Stimulated activated CD4-positive, alpha-beta T cell treated with anti-CD3 and anti-CD28 coated beads, TNF-alpha, amount 100 ng/mL, for 1 hour (primary cell): ENCODE results near the gene PARP2.
A peak's percentile ranks its signal among the peaks of the same experiment; 100 is the strongest.
"Not testable (repeated sequence)": the region's sequence is repeated elsewhere in the genome, so short reads cannot be mapped to it uniquely, and the experiment has no call there.

ENCODE experiments used
- DNase-seq, 3 donors: peaks; one replicate each; pipeline ENCODE4 v3.0.0-alpha.2; 2020; ENCODE audit warnings: low read depth in 3 of 3, low spot score in 1 of 3

Gene PARP2, protein sequence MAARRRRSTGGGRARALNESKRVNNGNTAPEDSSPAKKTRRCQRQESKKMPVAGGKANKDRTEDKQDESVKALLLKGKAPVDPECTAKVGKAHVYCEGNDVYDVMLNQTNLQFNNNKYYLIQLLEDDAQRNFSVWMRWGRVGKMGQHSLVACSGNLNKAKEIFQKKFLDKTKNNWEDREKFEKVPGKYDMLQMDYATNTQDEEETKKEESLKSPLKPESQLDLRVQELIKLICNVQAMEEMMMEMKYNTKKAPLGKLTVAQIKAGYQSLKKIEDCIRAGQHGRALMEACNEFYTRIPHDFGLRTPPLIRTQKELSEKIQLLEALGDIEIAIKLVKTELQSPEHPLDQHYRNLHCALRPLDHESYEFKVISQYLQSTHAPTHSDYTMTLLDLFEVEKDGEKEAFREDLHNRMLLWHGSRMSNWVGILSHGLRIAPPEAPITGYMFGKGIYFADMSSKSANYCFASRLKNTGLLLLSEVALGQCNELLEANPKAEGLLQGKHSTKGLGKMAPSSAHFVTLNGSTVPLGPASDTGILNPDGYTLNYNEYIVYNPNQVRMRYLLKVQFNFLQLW

DNA sequence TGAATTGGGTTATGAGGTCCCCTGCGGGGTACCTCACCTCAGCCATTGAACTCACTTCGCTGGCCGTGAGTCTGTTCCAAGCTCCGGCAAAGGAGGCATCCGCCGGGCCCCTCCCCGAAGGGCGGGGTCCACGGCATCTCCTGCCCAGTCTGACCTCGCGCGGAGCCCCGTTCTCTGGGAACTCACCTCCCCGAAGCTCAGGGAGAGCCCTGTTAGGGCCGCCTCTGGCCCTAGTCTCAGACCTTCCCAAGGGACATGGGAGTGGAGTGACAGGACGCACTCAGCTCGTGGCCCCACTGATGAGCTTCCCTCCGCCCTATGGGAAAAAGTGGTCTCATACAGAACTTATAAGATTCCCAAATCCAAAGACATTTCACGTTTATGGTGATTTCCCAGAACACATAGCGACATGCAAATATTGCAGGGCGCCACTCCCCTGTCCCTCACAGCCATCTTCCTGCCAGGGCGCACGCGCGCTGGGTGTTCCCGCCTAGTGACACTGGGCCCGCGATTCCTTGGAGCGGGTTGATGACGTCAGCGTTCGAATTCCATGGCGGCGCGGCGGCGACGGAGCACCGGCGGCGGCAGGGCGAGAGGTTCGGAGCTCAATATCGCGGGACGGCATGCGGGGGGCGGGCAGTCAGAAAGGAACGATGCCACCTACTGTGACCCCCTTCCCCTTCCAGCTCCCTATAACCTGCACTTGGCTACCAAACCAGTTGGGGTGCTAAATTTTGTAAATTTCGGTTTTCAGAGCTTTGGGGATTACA lies at the start of gene PARP2:
TSS of gene PARP2 (plus strand) at position 544 of the 770 bp plus-strand sequence. CDS start at position 551, 7 bp downstream.
- DNase-seq = peak; percentile 68 to 82 (median 69)

DNA sequence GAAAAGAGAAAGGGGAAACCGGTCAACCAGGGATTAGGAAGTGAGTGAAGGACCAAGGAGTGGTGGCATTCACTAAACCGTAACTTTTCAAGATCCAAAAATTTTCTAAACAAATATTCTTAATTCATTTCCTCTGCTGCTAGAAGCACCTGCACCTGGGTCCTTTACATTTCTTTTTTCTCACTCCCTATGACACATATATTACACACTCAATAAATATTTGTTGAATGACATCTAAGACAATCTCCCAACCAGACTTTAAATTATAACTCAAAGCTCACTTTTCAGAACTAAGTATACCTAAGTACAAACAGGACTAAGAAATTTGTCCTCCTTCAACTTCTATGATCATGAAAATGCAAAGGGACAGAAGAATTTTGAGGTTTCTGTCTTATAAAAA lies 48.8 kb upstream of the PARP2 start:
- DNase-seq = no peak

DNA sequence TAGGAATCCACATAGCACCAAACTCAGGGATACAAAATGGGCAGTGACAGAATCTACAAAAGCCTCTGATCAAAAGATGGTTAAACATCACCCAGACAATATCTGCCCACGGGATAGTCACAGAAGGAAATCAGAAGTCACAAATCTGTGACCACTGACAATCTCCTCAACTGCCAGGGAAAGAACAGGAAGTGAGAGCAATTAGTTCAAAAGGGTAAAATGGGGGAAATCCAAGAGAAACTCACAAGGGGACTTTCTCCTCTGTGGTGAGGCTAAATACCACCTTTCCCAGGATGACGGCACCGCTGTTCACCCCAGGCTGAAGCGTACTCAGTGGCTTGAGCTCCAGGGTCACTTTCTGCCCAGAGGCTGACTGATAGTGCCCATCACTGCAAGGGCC lies 48.4 kb upstream of the PARP2 start:
- DNase-seq = no peak

DNA sequence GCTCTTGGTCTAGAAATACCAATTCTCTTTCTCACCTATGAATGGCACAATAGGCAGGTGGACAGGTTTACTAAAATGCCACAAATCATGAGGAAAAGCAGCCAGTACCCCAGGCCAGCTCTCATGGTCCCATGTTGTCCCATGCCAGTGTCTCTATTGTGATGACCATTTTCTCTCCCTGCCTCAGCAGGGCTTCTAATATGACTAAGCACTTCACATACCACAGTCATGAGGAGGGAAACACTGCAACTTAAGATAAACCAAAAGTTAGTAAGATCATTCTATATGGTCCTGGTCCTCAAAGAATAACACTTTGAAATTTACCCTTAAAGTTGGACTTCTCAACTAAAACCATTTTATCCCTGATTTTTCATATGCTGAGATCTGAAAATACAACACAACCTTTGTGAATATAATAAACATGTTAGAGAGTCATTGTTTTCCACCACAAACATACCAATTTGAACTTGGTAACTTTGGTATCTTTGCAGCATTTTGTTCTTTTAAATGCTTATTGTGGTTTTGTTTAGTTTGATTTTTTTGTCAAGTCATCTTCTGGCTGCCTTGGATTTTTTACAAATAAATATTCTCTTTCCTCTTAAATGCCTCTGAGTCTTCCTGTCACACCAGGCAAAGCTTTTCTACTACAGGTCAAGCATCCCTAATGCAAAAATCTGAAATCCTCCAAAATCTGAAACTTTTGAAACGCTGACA lies 41.2 kb upstream of the PARP2 start:
- no peak for DNase-seq

DNA sequence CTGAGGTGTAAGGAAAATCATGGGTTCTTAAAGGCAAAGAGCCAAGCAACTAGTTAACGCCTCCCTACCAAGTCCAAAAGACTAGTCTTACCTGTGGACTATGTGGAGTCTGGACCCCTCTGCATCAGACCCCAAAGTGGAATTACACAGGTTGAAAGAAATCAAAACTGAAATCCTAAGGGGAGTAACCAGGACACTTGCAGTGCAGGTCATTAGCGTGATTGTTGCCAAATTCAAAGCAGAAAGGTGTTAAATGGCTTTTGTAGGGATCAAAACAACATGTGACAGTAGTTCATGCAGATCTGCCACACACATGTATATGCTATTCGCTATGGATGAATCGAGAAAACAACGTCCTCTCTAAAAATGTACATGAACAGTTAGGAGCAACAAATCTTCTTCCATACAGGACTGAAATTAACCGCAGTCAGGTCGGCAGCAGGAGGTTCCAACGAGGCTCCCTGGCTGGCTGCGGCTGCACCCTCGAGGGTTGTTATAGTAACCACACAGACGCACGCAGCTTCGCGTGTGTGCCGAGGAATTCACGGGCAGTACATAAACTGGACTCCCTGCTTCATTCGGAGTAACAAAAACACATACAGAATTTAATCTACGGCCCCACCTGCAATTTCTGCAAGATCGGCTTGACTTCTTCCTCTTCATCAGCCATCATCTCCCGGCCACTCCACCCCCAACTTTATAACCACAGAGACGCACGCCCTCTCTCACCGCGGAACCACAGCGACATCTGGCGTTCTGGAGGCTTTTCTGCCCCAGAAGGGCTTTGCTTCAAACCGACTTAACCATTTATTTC lies 38.0 kb upstream of the PARP2 start, which contains the start of gene TTC5:
TSS of gene TTC5 (minus strand) at position 687 of the 814 bp plus-strand sequence. CDS start at position 673, 14 bp downstream.
- peak; percentile 76 to 92 (median 83) for DNase-seq

DNA sequence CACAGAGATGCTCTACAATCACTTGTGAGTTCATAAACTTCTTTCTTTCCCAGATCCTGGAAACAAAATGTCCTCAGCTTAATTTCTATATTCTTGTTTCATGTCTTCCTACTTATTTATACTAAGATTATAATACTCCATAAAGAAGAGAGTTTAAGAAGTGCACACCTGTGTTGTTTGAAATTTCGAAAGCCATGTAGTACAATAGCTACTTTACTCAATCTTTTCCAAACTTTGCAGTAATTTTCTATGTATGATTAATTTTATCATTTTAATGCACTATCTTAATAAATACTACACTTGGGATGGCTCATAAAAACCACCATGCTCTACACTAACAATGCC lies 37.4 kb upstream of the PARP2 start:
- DNase-seq = no peak

DNA sequence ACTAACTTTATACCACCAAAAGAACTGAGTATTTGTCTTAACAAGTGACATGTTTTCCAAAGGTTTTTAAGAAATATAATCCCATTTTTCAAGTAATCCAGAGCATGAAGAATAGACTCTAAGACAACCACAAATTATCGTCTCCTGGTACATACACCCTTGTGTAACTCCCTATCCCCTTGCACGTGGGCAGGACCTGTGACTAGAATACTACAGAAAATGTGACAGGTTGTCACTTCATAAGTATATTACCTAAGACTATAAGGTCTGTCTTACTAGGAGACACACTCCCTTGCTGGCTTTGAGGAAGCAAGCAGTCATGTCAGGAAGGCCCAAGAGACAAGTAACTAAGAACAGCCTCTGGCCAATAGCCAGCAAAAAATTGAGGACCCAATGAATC lies 29.4 kb upstream of the PARP2 start:
- DNase-seq = no peak

DNA sequence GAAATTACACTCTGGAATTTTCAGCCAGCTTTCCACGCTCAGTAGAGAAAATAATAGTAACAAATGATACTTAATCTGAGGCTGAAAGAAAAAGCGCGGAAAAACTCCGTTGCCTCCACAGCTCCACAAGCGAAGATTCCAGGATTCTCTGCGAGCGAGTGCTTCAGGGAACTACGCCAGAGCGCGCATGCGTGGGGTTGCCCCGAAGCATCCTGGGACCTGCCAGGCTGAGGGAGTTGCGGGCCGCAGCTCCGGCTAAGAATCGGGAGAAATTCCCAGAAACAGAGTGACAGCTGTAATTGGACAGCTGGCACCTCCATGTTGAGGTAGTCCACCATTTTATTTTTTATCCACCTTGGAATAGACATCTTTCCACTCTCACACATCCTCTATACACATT lies 25.7 kb upstream of the PARP2 start:
- no peak for DNase-seq

DNA sequence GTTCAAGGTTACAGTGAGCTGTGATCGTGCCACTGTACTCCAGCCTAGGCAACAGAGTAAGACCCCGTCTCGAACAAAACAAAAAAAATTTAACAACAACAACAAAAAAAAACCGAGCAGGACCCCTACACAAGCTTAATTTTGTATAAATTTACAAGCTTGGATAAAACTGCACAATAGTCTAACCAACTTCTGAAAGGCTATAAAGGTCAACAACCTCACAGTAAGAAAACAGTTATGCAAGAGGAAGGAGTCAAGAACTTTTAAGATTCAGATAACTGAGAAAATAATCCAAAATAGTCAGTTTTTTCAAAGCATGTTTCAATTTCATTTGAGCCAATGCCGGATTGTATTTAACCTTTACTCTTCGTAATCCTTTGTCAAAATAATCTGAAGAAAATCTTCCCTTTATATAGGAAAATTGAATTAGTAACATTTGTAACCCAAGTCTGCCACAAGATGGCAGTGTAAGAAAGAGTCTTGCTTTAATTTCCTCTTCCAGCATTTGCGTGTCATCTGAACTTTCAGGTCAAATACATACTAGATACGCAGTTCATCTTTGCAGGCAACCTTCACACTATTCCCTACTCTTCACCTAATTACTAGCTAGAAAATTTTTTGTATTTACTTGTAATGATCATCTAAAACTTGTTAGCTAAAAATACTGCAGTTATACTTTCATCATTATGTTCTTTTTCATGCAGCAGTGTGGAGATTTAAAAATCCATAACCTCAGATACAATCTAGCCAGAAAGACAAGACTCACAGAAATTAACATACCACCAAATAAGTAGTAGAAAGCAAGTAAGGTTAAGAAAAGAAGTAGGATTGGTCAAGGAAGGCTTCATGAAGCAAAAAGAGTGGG lies 16.2 kb upstream of the PARP2 start:
- no peak for DNase-seq

DNA sequence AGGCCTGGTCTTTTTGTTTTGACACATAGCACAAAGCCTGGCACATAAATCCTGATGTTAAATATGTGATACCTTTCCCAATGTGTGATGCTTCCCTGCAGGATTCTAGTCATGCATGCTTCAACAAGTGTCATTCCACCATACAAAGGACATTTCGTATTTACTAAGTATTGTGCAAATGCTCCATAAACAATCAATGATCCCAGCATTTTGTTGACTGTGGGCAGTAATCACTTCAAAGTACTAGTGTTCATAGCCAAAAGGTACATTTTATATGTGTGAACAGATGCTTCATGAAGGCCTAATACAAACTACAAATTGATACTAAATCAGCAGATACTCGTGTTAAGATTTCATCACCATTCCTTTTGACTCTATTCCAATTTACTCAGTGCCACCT lies 14.7 kb upstream of the PARP2 start:
- DNase-seq = no peak

DNA sequence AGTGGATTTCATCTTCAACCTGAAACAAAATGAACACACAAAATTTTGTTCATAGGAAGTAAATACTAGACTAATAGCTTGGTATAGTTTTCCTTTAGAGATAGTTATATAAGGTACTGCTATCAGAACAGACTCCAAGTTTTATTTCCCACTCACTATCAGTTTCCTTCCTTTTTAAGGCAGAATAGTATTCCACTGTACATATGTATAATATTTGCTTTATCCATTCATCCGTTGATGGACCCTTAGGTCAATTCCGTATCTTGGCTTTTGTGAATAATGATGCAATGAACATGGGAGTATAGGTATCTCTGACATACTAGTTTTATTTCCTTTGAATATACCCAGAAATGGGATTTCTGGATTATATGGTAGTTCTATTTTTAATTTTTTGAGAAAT lies 14.1 kb upstream of the PARP2 start:
- DNase-seq = no peak

DNA sequence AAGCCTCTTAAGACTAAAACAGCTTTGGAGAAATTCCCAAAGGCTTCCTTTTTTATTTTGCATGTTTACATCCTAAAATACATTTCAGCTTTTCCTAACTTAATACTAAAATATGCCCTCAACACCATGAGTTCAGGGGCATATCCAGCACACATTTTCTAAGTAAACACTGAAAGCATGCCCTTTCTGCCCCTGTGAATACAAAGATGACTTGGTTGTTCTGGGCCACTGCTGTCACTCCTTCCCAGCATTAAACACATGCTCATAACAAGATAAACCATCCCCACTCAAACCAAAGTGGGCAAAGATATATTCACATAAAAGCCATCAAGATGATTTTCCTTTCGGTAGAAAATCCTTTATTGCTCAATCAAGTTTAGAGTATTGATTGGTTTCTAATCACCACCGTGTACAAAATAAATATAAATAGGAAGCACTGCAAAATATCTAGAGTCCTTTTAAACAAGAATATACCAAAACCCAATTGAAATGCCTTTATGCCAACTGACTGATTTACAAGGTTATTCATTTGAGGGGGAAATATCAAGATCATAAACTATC lies 12.3 kb upstream of the PARP2 start:
- DNase-seq = no peak

DNA sequence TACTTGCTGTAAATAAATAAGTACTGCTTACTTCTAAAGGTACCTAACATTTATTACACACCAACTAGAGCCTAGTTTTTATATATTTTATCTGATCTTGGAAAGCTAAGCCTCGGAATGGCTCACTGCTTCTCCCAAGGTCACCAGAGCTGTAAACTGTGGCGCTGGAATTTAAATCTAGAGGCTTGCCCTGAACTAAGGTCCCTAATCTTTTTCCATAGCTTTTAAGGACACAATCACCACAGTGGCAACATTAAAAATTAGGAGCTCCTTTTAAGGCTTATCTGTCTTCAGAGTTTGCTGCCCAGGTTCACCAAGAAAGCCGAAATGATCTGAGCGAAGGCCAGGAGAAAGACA lies 11.0 kb upstream of the PARP2 start:
- no peak for DNase-seq

DNA sequence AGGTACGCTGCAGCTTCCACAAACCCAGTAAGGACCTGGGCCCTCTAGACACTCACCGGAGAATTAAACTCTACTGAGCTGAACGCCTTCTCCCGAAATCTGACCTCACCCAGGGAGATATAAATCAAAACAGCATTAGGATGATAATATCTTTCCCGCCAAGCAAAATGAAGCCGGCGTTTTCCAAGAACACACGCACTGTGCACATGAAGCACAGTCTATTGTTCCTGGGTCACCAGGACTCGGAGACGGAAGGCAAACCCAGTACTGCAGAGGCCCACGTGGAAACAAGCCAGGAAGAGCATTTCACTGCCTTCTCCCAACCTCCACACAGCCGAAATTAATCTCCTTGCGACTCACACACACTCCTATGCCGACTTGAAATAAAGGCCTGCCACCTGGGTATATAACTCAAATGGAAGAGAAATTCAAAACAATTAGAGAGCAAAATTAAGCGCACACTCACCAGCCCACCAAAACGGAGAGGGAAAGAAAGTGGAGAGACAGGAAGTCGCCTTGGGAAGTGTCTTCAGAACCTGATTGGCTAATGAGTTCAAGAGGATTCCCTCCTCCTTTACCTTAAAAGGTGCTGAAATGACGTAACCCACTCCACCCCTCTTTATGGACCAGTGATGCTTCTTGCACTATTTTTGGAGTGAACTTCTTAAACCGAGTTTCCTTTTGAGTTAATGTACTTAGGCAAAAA lies 10.5 kb upstream of the PARP2 start, which contains the start of gene CCNB1IP1:
TSS of gene CCNB1IP1 (minus strand) at position 492 of the 706 bp plus-strand sequence. CDS start 16,756 bp downstream, outside the sequence.
- no peak for DNase-seq

DNA sequence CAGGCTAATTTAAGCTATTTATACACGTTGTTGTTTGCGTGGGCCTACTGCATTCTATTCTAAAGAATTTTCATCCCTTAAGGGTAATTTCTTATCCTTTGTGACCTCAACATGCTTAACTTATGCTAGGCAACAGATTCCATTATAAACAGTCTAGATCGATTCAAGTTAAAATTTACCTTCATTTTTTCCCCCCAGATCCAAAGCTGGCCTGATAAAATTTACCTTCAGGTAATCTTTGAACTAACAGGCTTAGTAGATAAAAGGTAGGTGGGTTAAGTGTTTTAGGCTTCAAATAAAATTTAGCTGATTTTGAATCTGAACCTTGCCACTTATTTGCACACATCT lies 10.0 kb upstream of the PARP2 start:
- DNase-seq = no peak

DNA sequence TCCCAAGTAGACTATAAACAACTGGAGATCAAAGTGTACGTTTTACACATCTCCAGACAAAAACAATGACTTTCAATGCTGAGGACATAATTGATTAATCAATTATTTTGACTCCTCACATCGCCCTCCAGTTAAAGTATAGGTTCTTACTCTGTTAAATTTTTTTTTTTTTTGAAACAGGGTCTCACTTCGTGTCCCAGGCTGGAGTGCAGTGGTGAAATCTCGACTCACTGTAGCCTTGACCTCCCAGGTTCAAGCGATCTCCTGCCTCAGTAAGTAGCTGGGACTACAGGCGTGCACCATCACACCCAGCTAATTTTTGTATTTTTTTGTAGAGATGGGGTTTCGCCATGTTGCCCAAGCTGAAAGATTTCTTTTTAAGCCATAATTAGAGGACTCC lies 9.4 kb upstream of the PARP2 start:
- DNase-seq = no peak

DNA sequence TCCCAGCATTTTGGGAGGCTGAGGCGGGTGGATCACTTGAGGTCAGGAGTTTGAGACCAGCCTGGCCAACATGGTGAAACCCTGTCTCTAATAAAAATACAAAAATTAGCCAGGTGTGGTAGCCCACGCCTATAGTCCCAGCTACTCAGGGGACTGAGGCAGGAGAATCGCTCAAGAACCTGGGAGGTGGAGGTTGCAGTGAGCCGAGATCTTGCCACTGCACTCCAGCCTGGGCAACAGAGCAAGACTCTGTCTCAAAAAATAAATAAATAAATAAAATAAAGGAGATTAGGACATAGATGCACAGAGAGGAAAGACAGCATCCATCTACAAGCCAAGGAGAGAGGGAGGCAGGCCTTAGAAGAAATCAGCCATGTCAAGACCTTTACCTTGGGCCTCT lies 2.4 kb upstream of the PARP2 start:
- DNase-seq = not testable (repeated sequence)

DNA sequence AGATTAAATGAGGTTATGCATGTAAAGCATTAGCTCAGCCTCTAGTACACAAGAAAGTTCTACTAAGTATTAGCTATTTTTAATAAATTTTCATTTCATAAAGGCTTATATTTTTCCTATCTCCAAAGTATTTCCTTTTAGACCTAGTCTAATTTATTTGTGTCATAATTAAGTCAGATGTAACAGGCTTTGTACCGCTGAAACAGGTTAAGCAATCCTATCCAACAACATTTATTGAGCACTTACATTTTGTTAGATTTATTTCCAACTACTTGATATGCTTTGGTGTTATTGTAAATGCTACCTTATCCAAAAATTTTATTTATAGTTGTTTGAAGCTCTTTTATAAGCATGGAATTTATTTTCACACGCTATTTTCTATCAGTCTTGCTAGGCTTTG lies 1.8 kb upstream of the PARP2 start:
- DNase-seq = no peak

DNA sequence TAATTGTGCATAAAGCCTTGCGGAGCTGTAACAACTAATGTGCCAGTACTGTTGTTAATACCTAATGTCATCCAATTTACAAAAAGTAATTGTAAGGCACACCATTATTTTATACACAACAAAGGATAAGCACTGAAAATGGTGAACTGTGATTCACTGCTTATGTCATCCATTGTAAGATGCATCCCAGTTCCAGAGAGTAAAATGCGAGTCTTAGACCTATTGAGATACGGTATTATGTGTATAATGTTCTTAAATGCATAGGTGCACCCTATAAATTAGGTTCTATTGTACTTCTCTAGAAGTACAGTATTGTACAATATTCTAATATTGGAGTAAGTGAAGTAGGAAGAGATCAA lies 406 bp downstream of the PARP2 start:
- DNase-seq = no peak
